Uterus (tissue), 2 donors: ENCODE results near the gene SALL3.

Experiments used
- CTCF ChIP-seq, 4 experiments: fragments of 200-600 bp in 2 of 4; fragments of 450-650 bp in 2 of 4; sonication (generic) in 2 of 4; IDR thresholded peaks; one replicate each; pipeline ENCODE4 v1.5.1; 2016 to 2019; ENCODE audit warnings: antibody characterized with exemption in 4 of 4, mild to moderate bottlenecking in 2 of 4, moderate library complexity in 1 of 4
- POLR2A ChIP-seq, 2 donors: fragments of 450-650 bp; IDR thresholded peaks; one replicate each; pipeline ENCODE4 v1.6.1; 2016; ENCODE audit warnings: antibody characterized with exemption in 2 of 2, mild to moderate bottlenecking in 1 of 2, moderate library complexity in 1 of 2

GRCh38 chr18:79006106-79006795, 26.6 kb downstream of the SALL3 start:
- TF ChIP-seq CTCF (IDR thresholded peaks at IDR 0.05) (no peak), POLR2A (IDR thresholded peaks at IDR 0.05) (no peak)
